Stimulated activated naive CD4-positive, alpha-beta T cell (primary cell): ENCODE results near the gene XYLT1.
A peak's percentile ranks its signal among the peaks of the same experiment; 100 is the strongest.
"Not testable (repeated sequence)": the region's sequence is repeated elsewhere in the genome, so short reads cannot be mapped to it uniquely, and the experiment has no call there.

ENCODE experiments used
- DNase-seq, 6 experiments: peaks; one replicate each; lab custom pipeline; 2025; lab: John Stamatoyannopoulos, UW

Gene XYLT1

GRCh38 chr16:17432901-17433576 is 37.7 kb downstream of the XYLT1 start:
- no peak for DNase-seq

- no peak for DNase-seq
Observed at GRCh38 chr16:17431968-17432625, 38.7 kb downstream of the XYLT1 start.

- DNase-seq, result no peak
Observed at GRCh38 chr16:17431012-17431411, 39.7 kb downstream of the XYLT1 start.

GRCh38 chr16:17426451-17426850 is 44.3 kb downstream of the XYLT1 start:
- no peak for DNase-seq

GRCh38 chr16:17424771-17425170 is 46.0 kb downstream of the XYLT1 start:
- no peak for DNase-seq

GRCh38 chr16:17423221-17423620 is 47.5 kb downstream of the XYLT1 start:
- DNase-seq, result no peak

- DNase-seq, result no peak
Observed at GRCh38 chr16:17420816-17421215, 49.9 kb downstream of the XYLT1 start.

- DNase-seq, result no peak
Observed at GRCh38 chr16:17419266-17419665, 51.5 kb downstream of the XYLT1 start.

GRCh38 chr16:17417740-17418139 is 53.0 kb downstream of the XYLT1 start:
- no peak for DNase-seq

GRCh38 chr16:17416461-17417311 is 54.1 kb downstream of the XYLT1 start:
- peak in 5 of 6 experiments; percentile 9 to 64 (median 41) for DNase-seq

- no peak for DNase-seq
Observed at GRCh38 chr16:17414916-17415315, 55.8 kb downstream of the XYLT1 start.

GRCh38 chr16:17414421-17414820 is 56.3 kb downstream of the XYLT1 start:
- no peak for DNase-seq

- DNase-seq, result no peak
Observed at GRCh38 chr16:17413508-17413907, 57.3 kb downstream of the XYLT1 start.

GRCh38 chr16:17412791-17413190 is 58.0 kb downstream of the XYLT1 start:
- no peak for DNase-seq

- DNase-seq, result no peak
Observed at GRCh38 chr16:17412221-17412620, 58.5 kb downstream of the XYLT1 start.

- DNase-seq, result no peak
Observed at GRCh38 chr16:17411263-17411662, 59.5 kb downstream of the XYLT1 start.

- not testable (repeated sequence) for DNase-seq
Observed at GRCh38 chr16:17410316-17410715, 60.4 kb downstream of the XYLT1 start.

- DNase-seq, result no peak
Observed at GRCh38 chr16:17409894-17410293, 60.9 kb downstream of the XYLT1 start.

- no peak for DNase-seq
Observed at GRCh38 chr16:17408955-17409441, 61.8 kb downstream of the XYLT1 start.

- DNase-seq, result no peak
Observed at GRCh38 chr16:17408296-17408695, 62.5 kb downstream of the XYLT1 start.

GRCh38 chr16:17407321-17407720 is 63.4 kb downstream of the XYLT1 start:
- no peak for DNase-seq

- no peak for DNase-seq
Observed at GRCh38 chr16:17404941-17405689, 65.6 kb downstream of the XYLT1 start.
